HG02938 (cell line): ENCODE measurements around the gene TMEM270.

Experiments used
- ATAC-seq: cut with Tn5 transposase; IDR thresholded peaks from one replicate; pipeline ENCODE4 v1.9.1; 2021; ENCODE audit warnings: mild to moderate bottlenecking, moderate library complexity; ENCODE audit not compliant: unreplicated experiment

The TMEM270 gene

GRCh38 chr7:73901823-73902597, 41.1 kb downstream of the TMEM270 start:
- no peak for ATAC-seq

- no peak for ATAC-seq
These were observed 42.6 kb downstream of the TMEM270 start for GRCh38 chr7:73903321-73904218.

GRCh38 chr7:73904219-73905137, 43.5 kb downstream of the TMEM270 start:
- no peak for ATAC-seq

- ATAC-seq, result no peak
These were observed 44.4 kb downstream of the TMEM270 start for GRCh38 chr7:73905360-73905759.

GRCh38 chr7:73906874-73907273, 45.9 kb downstream of the TMEM270 start:
- ATAC-seq, result no peak

- ATAC-seq, result no peak
These were observed 46.7 kb downstream of the TMEM270 start for GRCh38 chr7:73907554-73908122.

- ATAC-seq, result no peak
These were observed 47.2 kb downstream of the TMEM270 start for GRCh38 chr7:73908123-73908611.

GRCh38 chr7:73909051-73909941, 48.3 kb downstream of the TMEM270 start:
- ATAC-seq, result no peak

GRCh38 chr7:73909996-73910395, 49.0 kb downstream of the TMEM270 start:
- ATAC-seq, result no peak

GRCh38 chr7:73912223-73912622, 51.3 kb downstream of the TMEM270 start:
- no peak for ATAC-seq
